HEK293T (cell line): ENCODE measurements around the gene WSB1.

Experiments
- BHLHE40 ChIP-seq: fragments of 450-650 bp; IDR thresholded peaks from 2 replicates; pipeline ENCODE4 v1.6.1; 2016; ENCODE audit warnings: mild to moderate bottlenecking, moderate library complexity, borderline replicate concordance
- CTBP1 ChIP-seq: fragments of 450-650 bp; IDR thresholded peaks from 2 replicates; pipeline ENCODE4 v1.6.1; 2016; ENCODE audit warnings: borderline replicate concordance

DNA sequence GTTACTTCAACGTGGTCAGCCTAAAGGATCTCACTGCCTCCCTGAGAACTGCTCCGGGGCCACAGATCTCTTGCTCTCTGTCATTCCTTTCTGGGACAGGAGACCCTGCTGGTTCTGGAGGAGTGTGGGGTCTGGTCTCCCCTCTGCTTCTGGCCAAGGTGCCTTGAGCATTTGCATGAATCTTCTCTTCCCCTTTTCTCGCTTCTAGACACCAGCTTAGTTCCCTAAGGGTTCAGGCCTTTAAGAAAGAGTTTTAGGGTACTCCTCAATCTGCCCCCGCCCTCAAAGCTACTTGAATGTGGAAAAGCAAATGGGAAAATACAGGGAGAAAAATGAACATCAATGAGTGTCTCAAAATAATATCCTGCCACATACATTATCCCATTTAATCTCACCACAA is 48.1 kb downstream of the WSB1 start:
- no peak for TF ChIP-seq BHLHE40
- TF ChIP-seq CTBP1 = no peak
